ENCODE results near the gene MKRN2.
"Not testable (repeated sequence)": the region's sequence is repeated elsewhere in the genome, so short reads cannot be mapped to it uniquely, and the experiment has no call there.

MKRN2 gene

GRCh38 chr3:12588039-12589009 lies 31.4 kb downstream of the MKRN2 start:
- DNase-seq (ENCODE audit: low read depth in 2 of 2) = no peak

GRCh38 chr3:12590096-12590495 lies 33.2 kb downstream of the MKRN2 start:
- no peak for DNase-seq (ENCODE audit: low read depth in 2 of 2)

GRCh38 chr3:12591456-12591855 lies 34.6 kb downstream of the MKRN2 start:
- no peak for DNase-seq (ENCODE audit: low read depth in 2 of 2)

GRCh38 chr3:12591997-12592715 lies 35.3 kb downstream of the MKRN2 start:
- no peak for DNase-seq (ENCODE audit: low read depth in 2 of 2)

- no peak for DNase-seq (ENCODE audit: low read depth in 2 of 2)
Observed at GRCh38 chr3:12593473-12593872, 36.6 kb downstream of the MKRN2 start.

- DNase-seq (ENCODE audit: low read depth in 2 of 2) = no peak
Observed at GRCh38 chr3:12598890-12599289, 42.0 kb downstream of the MKRN2 start.

GRCh38 chr3:12601072-12601471 lies 44.2 kb downstream of the MKRN2 start:
- no peak for DNase-seq (ENCODE audit: low read depth in 2 of 2)

GRCh38 chr3:12603969-12604368 lies 47.1 kb downstream of the MKRN2 start:
- DNase-seq (ENCODE audit: low read depth in 2 of 2) = no peak

- DNase-seq (ENCODE audit: low read depth in 2 of 2) = no peak
Observed at GRCh38 chr3:12608376-12608775, 51.5 kb downstream of the MKRN2 start.

GRCh38 chr3:12611117-12611516 lies 54.2 kb downstream of the MKRN2 start:
- DNase-seq (ENCODE audit: low read depth in 2 of 2) = no peak

GRCh38 chr3:12612514-12613226 lies 55.8 kb downstream of the MKRN2 start:
- no peak for DNase-seq (ENCODE audit: low read depth in 2 of 2)

- no peak for DNase-seq (ENCODE audit: low read depth in 2 of 2)
Observed at GRCh38 chr3:12613250-12613649, 56.4 kb downstream of the MKRN2 start.

GRCh38 chr3:12615266-12615665 lies 58.4 kb downstream of the MKRN2 start:
- DNase-seq (ENCODE audit: low read depth in 2 of 2) = no peak

- no peak for DNase-seq (ENCODE audit: low read depth in 2 of 2)
Observed at GRCh38 chr3:12618426-12618825, 61.5 kb downstream of the MKRN2 start.

GRCh38 chr3:12620305-12620704 lies 63.4 kb downstream of the MKRN2 start:
- no peak for DNase-seq (ENCODE audit: low read depth in 2 of 2)

- DNase-seq (ENCODE audit: low read depth in 2 of 2) = no peak
Observed at GRCh38 chr3:12620729-12621128, 63.8 kb downstream of the MKRN2 start.

- DNase-seq (ENCODE audit: low read depth in 2 of 2) = no peak
Observed at GRCh38 chr3:12622335-12622734, 65.4 kb downstream of the MKRN2 start.

- DNase-seq (ENCODE audit: low read depth in 2 of 2) = no peak
Observed at GRCh38 chr3:12624056-12624455, 67.2 kb downstream of the MKRN2 start.

- DNase-seq (ENCODE audit: low read depth in 2 of 2) = not testable (repeated sequence)
Observed at GRCh38 chr3:12624964-12625363, 68.1 kb downstream of the MKRN2 start.

GRCh38 chr3:12627370-12627769 lies 70.5 kb downstream of the MKRN2 start:
- DNase-seq (ENCODE audit: low read depth in 2 of 2) = no peak

- DNase-seq (ENCODE audit: low read depth in 2 of 2) = no peak
Observed at GRCh38 chr3:12628813-12629212, 71.9 kb downstream of the MKRN2 start.

GRCh38 chr3:12629560-12629959 lies 72.7 kb downstream of the MKRN2 start:
- no peak for DNase-seq (ENCODE audit: low read depth in 2 of 2)

Measured in stimulated activated CD4-positive, alpha-beta T cell treated with anti-CD3 and anti-CD28 coated beads, Interleukin-1b, Interleukin-23, amount 100 ng/mL, for 4 hours (primary cell).